Endothelial cell (in vitro differentiated cells): ENCODE results near the gene TBCE. TPM values are rescaled to one million over a fixed set of nuclear protein-coding genes. Genes with fewer than 3 reads are reported as not detected.
"Not testable (repeated sequence)": the region's sequence is repeated elsewhere in the genome, so short reads cannot be mapped to it uniquely, and the experiment has no call there.

Experiments
- DNase-seq: peaks from one replicate; pipeline ENCODE4 v3.0.0; 2021; ENCODE audit warnings: low spot score
- H3K27ac Mint-ChIP-seq: one replicate; pipeline ENCODE4 v1.8.0; 2021; ENCODE audit warnings: mixed read lengths, inconsistent platforms; ENCODE audit not compliant: unreplicated experiment
- H3K27me3 Mint-ChIP-seq: one replicate; pipeline ENCODE4 v1.8.0; 2021; ENCODE audit warnings: mild to moderate bottlenecking, moderate library complexity, mixed read lengths, inconsistent platforms; ENCODE audit not compliant: unreplicated experiment
- H3K36me3 Mint-ChIP-seq: one replicate; pipeline ENCODE4 v1.8.0; 2021; ENCODE audit warnings: mild to moderate bottlenecking, low read depth, mixed read lengths, inconsistent platforms; ENCODE audit not compliant: unreplicated experiment
- H3K4me1 Mint-ChIP-seq: one replicate; pipeline ENCODE4 v1.8.0; 2021; ENCODE audit warnings: mild to moderate bottlenecking, mixed read lengths, inconsistent platforms; ENCODE audit not compliant: unreplicated experiment
- H3K4me3 Mint-ChIP-seq: one replicate; pipeline ENCODE4 v1.8.0; 2021; ENCODE audit warnings: mild to moderate bottlenecking, mixed read lengths, inconsistent platforms; ENCODE audit not compliant: unreplicated experiment
- H3K9me3 Mint-ChIP-seq: one replicate; pipeline ENCODE4 v1.8.0; 2021; ENCODE audit warnings: mixed read lengths, inconsistent platforms; ENCODE audit not compliant: unreplicated experiment
- CTCF ChIP-seq: fragments of 200-600 bp; sonication (generic); IDR thresholded peaks from one replicate; pipeline ENCODE4 v1.5.0; 2021; ENCODE audit warnings: antibody characterized with exemption; ENCODE audit not compliant: unreplicated experiment
- total RNA-seq: library from RNA; stranded (reverse); fragmentation: NEBNext Ultra II Directional; extraction: Animal tissue kit (Norgen Biotek cat#: 25700); gene quantifications from one replicate; pipeline ENCODE4 v1.2.1, GENCODE V29; 2021; ENCODE audit not compliant: unreplicated experiment

Gene TBCE
- total RNA-seq, 1 donor from 2014 or later: 24.7 TPM

DNA sequence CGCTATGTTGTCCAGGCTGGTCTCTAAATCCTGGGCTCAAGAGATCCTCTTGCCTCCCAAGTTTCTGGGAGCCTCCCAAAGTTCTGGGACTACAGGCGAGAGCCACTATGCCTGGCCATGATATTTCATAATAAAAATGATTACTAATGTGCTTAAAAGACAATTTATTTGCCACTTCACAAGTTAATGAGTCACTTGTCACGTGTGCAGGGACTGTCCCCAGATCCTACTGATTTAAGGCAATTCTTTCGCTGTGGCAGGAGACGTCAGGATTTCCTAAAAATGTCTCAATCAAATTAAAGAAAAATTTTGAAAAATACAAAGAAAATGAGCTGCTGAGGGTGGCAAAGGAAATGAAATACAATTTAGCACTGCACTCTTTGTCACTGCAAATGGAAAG is 93.5 kb downstream of the TBCE start:
- Mint-ChIP-seq H3K27me3 (no peaks in the 10 kb centered on the region), H3K36me3 (no peaks in the 10 kb centered on the region), H3K27ac (no peak overlapping the region), H3K4me1 (no peaks in the 10 kb centered on the region), H3K4me3 (no peak overlapping the region), H3K9me3 (no peaks in the 10 kb centered on the region)
- no peak for DNase-seq
- TF ChIP-seq CTCF: no peak

- Mint-ChIP-seq H3K4me1 (no peaks in the 10 kb centered on the region), H3K27me3 (no peaks in the 10 kb centered on the region), H3K27ac (no peak overlapping the region), H3K36me3 (no peaks in the 10 kb centered on the region), H3K4me3 (no peak overlapping the region), H3K9me3 (no peaks in the 10 kb centered on the region)
- no peak for TF ChIP-seq CTCF
- DNase-seq: no peak
Measured at GRCh38 chr1:235461954-235462353, 94.7 kb downstream of the TBCE start.

DNA sequence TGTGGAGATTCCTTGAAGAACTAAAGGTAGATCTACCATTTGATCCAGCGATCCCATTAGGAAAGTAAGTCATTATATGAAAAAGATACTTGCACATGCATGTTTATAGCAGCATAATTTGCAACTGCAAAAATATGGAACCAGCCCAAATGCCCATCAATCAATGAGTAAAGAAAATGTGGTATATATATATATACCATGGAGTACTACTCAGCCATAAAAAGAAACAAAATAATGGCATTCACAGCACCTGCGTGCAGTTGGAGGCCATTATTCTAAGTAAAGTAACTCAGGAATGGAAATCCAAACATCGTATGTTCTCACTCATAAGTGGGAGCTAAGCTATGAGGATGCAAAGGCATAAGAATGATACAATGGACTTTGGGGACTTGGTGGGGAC is 95.6 kb downstream of the TBCE start:
- not testable (repeated sequence) for DNase-seq, H3K4me3 Mint-ChIP-seq, H3K9me3 Mint-ChIP-seq, H3K36me3 Mint-ChIP-seq, H3K27ac Mint-ChIP-seq, H3K27me3 Mint-ChIP-seq, H3K4me1 Mint-ChIP-seq

DNA sequence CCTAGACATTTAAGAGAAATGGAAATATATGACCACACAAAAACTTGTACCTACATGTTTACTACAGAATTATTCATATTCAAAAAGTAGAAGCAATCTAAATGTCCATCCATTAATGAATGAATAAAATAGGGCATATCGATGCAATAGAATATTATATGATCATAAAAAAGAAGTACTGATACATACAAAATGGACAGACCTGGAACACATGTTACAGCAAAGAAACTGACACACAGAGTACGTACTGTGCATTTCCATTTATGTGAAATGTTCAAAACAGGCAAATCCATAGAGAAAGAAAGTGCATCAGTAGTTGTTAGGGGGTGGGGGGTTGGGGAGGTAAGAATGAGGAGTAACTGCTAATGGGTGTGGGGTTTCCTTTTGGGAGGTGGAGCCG is 97.8 kb downstream of the TBCE start:
- Mint-ChIP-seq H3K27me3 (peaks cover 1% of the 10 kb centered on the region), H3K36me3 (no peaks in the 10 kb centered on the region), H3K27ac (no peak overlapping the region), H3K4me3 (no peak overlapping the region), H3K9me3 (no peaks in the 10 kb centered on the region), H3K4me1 (no peaks in the 10 kb centered on the region)
- no peak for DNase-seq
- TF ChIP-seq CTCF: no peak

DNA sequence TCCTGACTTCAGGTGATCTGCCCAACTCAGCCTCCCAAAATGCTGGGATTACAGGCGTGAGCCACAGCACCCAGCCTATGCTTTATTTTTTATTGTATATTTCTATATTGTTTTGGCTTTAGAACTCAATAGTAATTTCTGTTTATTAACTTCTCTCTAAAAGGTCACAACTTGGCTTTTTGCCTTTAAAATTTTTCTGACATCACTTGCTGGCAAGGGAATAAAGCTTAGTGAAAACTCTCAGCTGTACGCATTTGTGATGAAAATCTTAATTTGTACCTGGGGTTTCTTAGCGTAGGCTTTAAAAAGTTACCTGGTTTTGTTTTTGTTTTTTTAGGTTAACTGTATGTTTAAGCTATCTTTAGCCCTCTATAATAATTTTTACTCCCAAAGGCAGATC is 100.8 kb downstream of the TBCE start:
- Mint-ChIP-seq H3K4me3 (no peak overlapping the region), H3K27me3 (peaks cover 1% of the 10 kb centered on the region), H3K4me1 (no peaks in the 10 kb centered on the region), H3K36me3 (no peaks in the 10 kb centered on the region), H3K9me3 (no peaks in the 10 kb centered on the region), H3K27ac (no peak overlapping the region)
- TF ChIP-seq CTCF: no peak
- DNase-seq: no peak

DNA sequence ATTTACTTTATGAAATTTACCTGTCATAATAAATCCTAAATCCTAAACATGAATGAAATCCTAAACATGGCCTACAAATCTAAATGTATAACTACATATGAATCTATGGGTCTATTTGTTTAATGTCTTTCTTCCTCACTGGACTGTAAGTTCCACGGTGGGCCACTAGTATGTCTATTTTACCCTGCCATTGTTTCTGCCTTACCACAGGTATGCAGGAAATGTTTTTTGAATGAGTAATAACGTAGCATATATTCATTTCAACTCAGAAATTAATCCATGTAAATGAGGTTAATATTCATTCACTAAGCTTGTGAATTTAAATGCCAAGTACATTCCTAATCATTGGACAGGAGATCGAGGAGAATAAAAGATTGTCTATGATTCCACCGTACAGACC is 101.7 kb downstream of the TBCE start:
- H3K4me1 Mint-ChIP-seq: no peaks in the 10 kb centered on the region

GRCh38 chr1:235469897-235470296 is 102.7 kb downstream of the TBCE start:
- not testable (repeated sequence) for DNase-seq, H3K4me3 Mint-ChIP-seq, H3K9me3 Mint-ChIP-seq, H3K27ac Mint-ChIP-seq, H3K4me1 Mint-ChIP-seq, H3K27me3 Mint-ChIP-seq, H3K36me3 Mint-ChIP-seq

More for the DNA sequence above, 101.7 kb downstream of the TBCE start:
- H3K27ac Mint-ChIP-seq: peak overlapping the region; percentile 62
- H3K36me3 Mint-ChIP-seq: no peaks in the 10 kb centered on the region
- TF ChIP-seq CTCF: no peak
- DNase-seq: no peak
- H3K4me3 Mint-ChIP-seq: no peak overlapping the region
- no peaks in the 10 kb centered on the region for H3K9me3 Mint-ChIP-seq
- peaks cover 1% of the 10 kb centered on the region for H3K27me3 Mint-ChIP-seq
